A673 (cell line): ENCODE results near the gene OMG. TPM values are rescaled to one million over a fixed set of nuclear protein-coding genes. Genes with fewer than 3 reads are reported as not detected.

Experiments
- BruUV-seq: library from RNA; stranded (reverse); fragments of 400-500 nt; replicated peaks from 2 replicates; lab custom pipeline; 2021; lab: Mats Ljungman, UMichigan
- CTCF ChIA-PET: fragments of 300-600 bp; sonication (Branson Sonifier 250); formaldehyde crosslinking; loops from one replicate; lab custom pipeline; 2022; ENCODE audit warnings: antibody characterized with exemption; lab: Charles Lee
- POLR2A ChIA-PET: fragments of 300-600 bp; sonication (Branson Sonifier 250); formaldehyde crosslinking; loops from one replicate; lab custom pipeline; 2022; ENCODE audit warnings: antibody characterized with exemption; ENCODE audit not compliant: low non-redundant PET; lab: Charles Lee
- DNase-seq: peaks from one replicate; pipeline ENCODE4 v3.0.0-alpha.2; 2015; ENCODE audit warnings: low spot score
- H3K27ac ChIP-seq: fragments of 200-600 bp; sonication (generic); 2 replicates; pipeline ENCODE4 v1.5.1; 2016; ENCODE audit warnings: mixed run types, low read depth, mild to moderate bottlenecking, mixed read lengths, antibody characterized with exemption, low read length; ENCODE audit not compliant: poor library complexity, severe bottlenecking
- H3K27me3 ChIP-seq: fragments of 200-600 bp; sonication (generic); replicated peaks from 2 replicates; pipeline ENCODE4 v1.6.1; 2017; ENCODE audit warnings: mixed run types, low read depth, mild to moderate bottlenecking, mixed read lengths, antibody characterized with exemption, low read length; ENCODE audit not compliant: insufficient read depth, poor library complexity
- H3K36me3 ChIP-seq: fragments of 200-600 bp; sonication (generic); 2 replicates; pipeline ENCODE4 v1.6.1; 2016; ENCODE audit warnings: mixed run types, mild to moderate bottlenecking, mixed read lengths, antibody characterized with exemption, low read length; ENCODE audit not compliant: insufficient read depth, poor library complexity, severe bottlenecking
- H3K4me1 ChIP-seq: fragments of 200-600 bp; sonication (generic); 2 replicates; pipeline ENCODE4 v1.6.1; 2017; ENCODE audit warnings: mixed run types, mild to moderate bottlenecking, mixed read lengths, antibody characterized with exemption, low read length; ENCODE audit not compliant: insufficient read depth, poor library complexity, severe bottlenecking
- H3K4me3 ChIP-seq: fragments of 200-600 bp; sonication (generic); 2 replicates; pipeline ENCODE4 v1.5.1; 2016; ENCODE audit warnings: low read depth, mixed run types, mild to moderate bottlenecking, mixed read lengths, low read length; ENCODE audit not compliant: poor library complexity, severe bottlenecking
- H3K9me3 ChIP-seq: fragments of 200-600 bp; sonication (generic); 2 replicates; pipeline ENCODE4 v1.6.1; 2016; ENCODE audit warnings: mixed run types, low read depth, mild to moderate bottlenecking, mixed read lengths, antibody characterized with exemption, low read length; ENCODE audit not compliant: poor library complexity, severe bottlenecking
- CTCF ChIP-seq: fragments of 300-800, 200-600 bp; sonication (generic); conservative IDR thresholded peaks from 2 replicates; pipeline ENCODE4 v1.5.1; 2017; ENCODE audit warnings: low read depth, mild to moderate bottlenecking, antibody characterized with exemption, low read length, moderate library complexity, mixed read lengths
- EZH2 ChIP-seq: fragments of 200-600 bp; sonication (generic); IDR thresholded peaks from 2 replicates; pipeline ENCODE4 v1.6.1; 2017; ENCODE audit warnings: borderline replicate concordance, low read depth, mild to moderate bottlenecking, mixed read lengths, antibody characterized with exemption, low read length; ENCODE audit not compliant: poor library complexity, severe bottlenecking
- intact Hi-C: fragments of 100-400 bp; cut with micrococcal nuclease; formaldehyde crosslinking; loops from one replicate; pipeline ENCODE4 v1.10.0; 2022; ENCODE audit not compliant: unreplicated experiment
- total RNA-seq: library from RNA; stranded (reverse); gene quantifications from 2 replicates; pipeline ENCODE4 v1.2.3, GENCODE V29; 2021

Gene OMG
- total RNA-seq, 1 experiment from 2014 or later: not detected

GRCh38 chr17:31299624-31300023 is 2.6 kb upstream of the OMG start:
- no TSS peak for BruUV-seq
- DNase-seq: no peak
- intact Hi-C loops: no loop called here

GRCh38 chr17:31296142-31296541 is 897 bp downstream of the OMG start:
- no peak for TF ChIP-seq CTCF
- TF ChIP-seq EZH2: no peak
- POLR2A ChIA-PET: no interaction called here
- Histone ChIP-seq H3K9me3 (no peaks in the 10 kb centered on the region), H3K27me3 (no peaks in the 10 kb centered on the region), H3K4me1 (no peaks in the 10 kb centered on the region), H3K27ac (no peak overlapping the region), H3K4me3 (no peak overlapping the region), H3K36me3 (no peaks in the 10 kb centered on the region)
- BruUV-seq: no TSS peak
- CTCF ChIA-PET: no interaction called here
- no peak for DNase-seq
- intact Hi-C loops: no loop called here

More at GRCh38 chr17:31299624-31300023, 2.6 kb upstream of the OMG start:
- no peaks in the 10 kb centered on the region for H3K27me3 ChIP-seq
- ChIA-PET POLR2A (no interaction called here), CTCF (no interaction called here)
- TF ChIP-seq CTCF: no peak
- TF ChIP-seq EZH2: no peak
- H3K27ac ChIP-seq: no peak overlapping the region
- H3K4me1 ChIP-seq: no peaks in the 10 kb centered on the region
- no peaks in the 10 kb centered on the region for H3K9me3 ChIP-seq
- no peak overlapping the region for H3K4me3 ChIP-seq
- no peaks in the 10 kb centered on the region for H3K36me3 ChIP-seq

GRCh38 chr17:31295489-31295871 is 1.6 kb downstream of the OMG start:
- ChIA-PET POLR2A (no interaction called here), CTCF (no interaction called here)
- H3K4me3 ChIP-seq: no peak overlapping the region
- no TSS peak for BruUV-seq
- no peaks in the 10 kb centered on the region for H3K27me3 ChIP-seq
- H3K36me3 ChIP-seq: no peaks in the 10 kb centered on the region
- H3K27ac ChIP-seq: no peak overlapping the region
- TF ChIP-seq CTCF (no peak), EZH2 (no peak)
- H3K9me3 ChIP-seq: no peaks in the 10 kb centered on the region
- no peaks in the 10 kb centered on the region for H3K4me1 ChIP-seq
- intact Hi-C loops: no loop called here
- DNase-seq: no peak
